MV-4-11 (cell line): ENCODE data around the gene KCNIP4.
"Not testable (repeated sequence)": the region's sequence is repeated elsewhere in the genome, so short reads cannot be mapped to it uniquely, and the experiment has no call there.

Experiments used
- DNase-seq: peaks from one replicate; lab custom pipeline; 2025; lab: John Stamatoyannopoulos, UW

KCNIP4 gene

GRCh38 chr4:21948347-21949072 lies at the start of gene KCNIP4:
Gene KCNIP4 (minus strand): TSS chr4:21948772.
- no peak for DNase-seq

DNA sequence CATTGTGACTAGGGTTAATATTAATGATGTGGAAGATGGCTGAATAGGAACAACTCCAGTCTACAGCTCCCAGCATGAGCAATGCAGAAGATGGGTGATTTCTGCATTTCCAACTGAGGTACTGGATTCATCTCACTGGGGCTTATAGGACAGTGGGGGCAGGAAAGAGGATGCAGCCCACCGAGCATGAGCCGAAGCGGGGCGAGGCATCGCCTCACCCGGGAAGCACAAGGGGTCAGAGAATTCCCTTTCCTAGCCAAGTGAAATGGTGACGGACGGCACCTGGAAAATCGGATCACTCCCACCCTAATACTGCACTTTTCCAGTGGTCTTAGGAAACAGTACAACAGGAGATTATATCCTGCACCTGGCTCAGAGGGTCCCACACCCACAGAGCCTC lies 48.0 kb upstream of the KCNIP4 start:
- not testable (repeated sequence) for DNase-seq

- DNase-seq = no peak
Measured at GRCh38 chr4:21992330-21992729, 43.8 kb upstream of the KCNIP4 start.

GRCh38 chr4:21991562-21991961 lies 43.0 kb upstream of the KCNIP4 start:
- DNase-seq = no peak

GRCh38 chr4:21991050-21991449 lies 42.5 kb upstream of the KCNIP4 start:
- DNase-seq = no peak

DNA sequence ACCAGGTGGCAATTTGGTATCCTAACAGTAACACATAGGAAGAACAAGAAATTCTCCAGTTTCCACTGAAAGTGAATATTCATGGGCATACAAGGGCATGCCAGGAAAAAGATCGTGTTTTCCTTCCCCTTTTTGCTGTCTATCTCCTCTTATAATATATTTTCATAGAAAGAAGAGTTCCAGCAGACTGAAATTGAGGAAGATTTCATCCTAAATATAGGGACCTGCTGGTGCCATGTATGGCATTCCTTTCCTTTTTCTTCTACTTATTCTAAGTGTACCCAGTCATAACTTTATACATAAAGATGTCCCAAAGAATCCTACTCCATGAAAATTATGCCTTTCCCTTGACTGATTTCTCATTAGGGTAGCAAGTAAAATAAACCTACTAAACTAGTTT lies 40.8 kb upstream of the KCNIP4 start:
- DNase-seq = no peak

- no peak for DNase-seq
Measured at GRCh38 chr4:21986307-21986706, 37.7 kb upstream of the KCNIP4 start.

DNA sequence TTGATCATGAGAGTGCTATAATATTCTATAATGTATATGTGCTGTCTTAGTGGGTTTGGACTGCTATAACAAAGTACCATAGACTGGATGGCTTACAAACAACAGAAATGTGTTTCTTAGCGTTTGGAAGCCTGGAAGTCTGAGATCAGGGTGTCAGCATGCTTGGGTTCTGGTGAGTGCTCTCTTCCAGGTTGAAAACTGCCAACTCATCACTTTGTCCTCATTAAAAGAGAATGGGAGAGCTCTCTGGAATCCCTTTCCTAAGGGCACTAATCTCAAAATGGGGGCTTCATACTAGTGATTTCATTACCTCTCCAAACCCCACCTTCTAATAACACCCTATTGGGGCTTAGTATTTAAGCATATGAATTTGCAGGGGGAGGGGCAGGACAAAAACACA lies 33.5 kb upstream of the KCNIP4 start:
- DNase-seq = no peak

DNA sequence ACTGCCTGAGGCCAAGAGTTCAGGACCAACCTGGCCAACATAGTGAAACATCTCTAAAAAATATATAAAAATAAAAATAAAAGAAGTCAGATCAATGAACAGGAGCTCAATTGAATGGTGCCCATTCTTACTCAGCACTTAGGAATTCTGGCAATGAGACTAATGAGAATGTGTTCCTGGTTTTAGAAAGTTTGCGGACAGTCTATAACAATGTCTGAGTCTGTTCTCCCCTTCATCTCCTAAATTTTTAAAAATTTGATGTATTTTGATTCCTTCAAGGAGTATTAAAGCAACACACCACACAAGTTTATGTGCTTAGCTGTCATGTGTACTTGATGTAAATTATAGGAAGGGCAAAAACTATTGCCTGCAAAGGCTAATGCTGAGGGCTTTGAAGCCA lies 30.6 kb upstream of the KCNIP4 start:
- no peak for DNase-seq

GRCh38 chr4:21976166-21976565 lies 27.6 kb upstream of the KCNIP4 start:
- DNase-seq = no peak

DNA sequence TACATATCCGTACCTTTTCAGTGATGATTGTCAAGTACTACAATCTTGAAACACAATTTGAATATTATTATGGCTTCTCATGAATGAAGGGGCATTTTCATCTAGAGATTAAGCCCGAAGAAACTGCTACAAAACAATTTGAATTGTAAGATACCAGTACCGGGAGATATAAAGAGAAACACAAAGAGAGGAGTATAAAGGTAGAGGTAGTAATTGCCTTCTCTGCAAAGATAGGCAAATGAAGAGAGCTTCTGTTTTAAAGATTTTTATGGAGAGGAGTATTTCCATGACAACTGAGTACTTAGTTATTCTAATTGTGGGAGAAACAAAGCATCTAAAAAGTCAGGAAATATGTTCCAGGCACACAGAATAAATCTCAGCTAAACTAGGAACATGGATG lies 25.3 kb upstream of the KCNIP4 start:
- DNase-seq = no peak

GRCh38 chr4:21964762-21965319 lies 16.3 kb upstream of the KCNIP4 start:
- no peak for DNase-seq

DNA sequence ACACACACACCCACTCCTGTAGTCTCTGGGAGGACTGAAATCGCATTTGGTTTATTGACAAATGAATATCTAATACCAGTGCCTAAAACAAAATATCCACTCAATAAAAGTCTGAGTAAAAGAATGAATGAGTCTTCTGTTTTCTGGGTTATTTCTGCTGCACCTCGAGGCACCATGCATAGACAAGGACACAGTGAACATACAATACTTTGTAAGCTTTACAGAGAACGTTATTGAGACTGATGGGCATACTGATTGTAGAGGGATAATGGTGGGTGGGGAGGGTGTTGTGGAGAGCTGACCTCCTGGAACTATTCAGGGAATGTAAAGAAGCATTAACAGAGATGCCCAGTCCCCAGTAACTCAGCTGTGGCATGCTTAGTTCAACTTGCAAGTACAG lies 14.1 kb upstream of the KCNIP4 start:
- DNase-seq = no peak

GRCh38 chr4:21960793-21961192 lies 12.2 kb upstream of the KCNIP4 start:
- DNase-seq = no peak

- no peak for DNase-seq
Measured at GRCh38 chr4:21954916-21955315, 6.3 kb upstream of the KCNIP4 start.

DNA sequence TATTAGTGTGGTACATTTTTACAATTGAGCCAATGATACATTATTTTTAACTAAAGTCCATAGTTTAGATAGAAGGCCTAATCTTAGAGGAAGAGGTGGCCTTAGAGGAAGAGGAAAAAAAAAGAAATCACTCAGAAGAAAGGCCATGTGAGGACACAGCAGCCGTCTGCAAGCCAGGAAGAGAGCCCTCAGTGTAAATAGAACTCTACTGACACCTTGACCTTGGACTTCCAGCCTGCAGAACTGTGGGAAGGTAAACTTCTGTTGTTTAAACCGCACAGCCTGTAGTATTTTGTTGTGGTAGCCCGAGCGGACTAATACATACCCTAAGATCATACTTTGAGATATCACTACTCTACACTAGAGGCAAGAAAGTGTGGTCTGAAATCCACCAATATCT lies 5.1 kb upstream of the KCNIP4 start:
- DNase-seq = no peak

DNA sequence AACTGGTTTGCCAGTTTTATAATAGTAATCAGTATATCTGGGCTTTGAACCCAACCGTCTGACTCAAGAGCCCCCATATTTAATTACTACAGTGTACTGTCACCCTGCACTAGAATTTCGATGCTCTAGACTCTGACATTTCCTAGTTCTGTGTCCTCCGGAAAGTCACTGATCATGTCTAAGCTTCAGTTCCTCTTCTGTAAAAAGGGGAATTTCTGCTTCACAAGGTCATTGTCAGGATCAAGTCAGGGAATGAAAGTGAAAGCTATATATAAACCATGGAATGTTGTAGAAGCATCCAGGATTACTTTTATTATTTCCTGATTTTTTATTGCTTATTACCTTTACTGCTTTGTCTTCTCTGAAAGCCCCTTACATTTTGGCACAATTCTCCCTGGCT lies 4.0 kb upstream of the KCNIP4 start:
- peak; percentile 48 for DNase-seq

DNA sequence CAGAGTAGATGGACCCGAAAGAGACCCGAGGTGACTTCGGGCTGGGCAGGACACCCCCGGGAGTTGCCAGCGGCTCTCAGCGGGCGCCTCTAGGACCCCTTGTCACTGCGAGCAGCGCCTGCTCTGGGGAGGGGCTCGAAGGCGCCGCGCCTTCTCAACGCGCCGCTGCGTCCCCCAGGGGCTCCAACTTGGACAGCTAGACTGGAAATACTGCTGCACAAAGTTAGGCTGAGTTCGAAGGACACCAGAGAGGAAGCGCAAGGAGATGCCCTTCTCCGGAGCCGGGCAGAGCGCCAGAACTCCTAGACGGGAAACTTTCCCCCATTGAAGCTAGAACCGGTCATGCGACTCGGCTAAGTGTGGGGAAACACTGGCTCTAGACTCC lies 493 bp upstream of the KCNIP4 start:
- no peak for DNase-seq

- DNase-seq = no peak
Measured at GRCh38 chr4:21947791-21948346, 703 bp downstream of the KCNIP4 start.

- DNase-seq = no peak
Measured at GRCh38 chr4:21946858-21947257, 1.7 kb downstream of the KCNIP4 start.

- no peak for DNase-seq
Measured at GRCh38 chr4:21921526-21922180, 26.9 kb downstream of the KCNIP4 start.

GRCh38 chr4:21915761-21916160 lies 32.8 kb downstream of the KCNIP4 start:
- no peak for DNase-seq

DNA sequence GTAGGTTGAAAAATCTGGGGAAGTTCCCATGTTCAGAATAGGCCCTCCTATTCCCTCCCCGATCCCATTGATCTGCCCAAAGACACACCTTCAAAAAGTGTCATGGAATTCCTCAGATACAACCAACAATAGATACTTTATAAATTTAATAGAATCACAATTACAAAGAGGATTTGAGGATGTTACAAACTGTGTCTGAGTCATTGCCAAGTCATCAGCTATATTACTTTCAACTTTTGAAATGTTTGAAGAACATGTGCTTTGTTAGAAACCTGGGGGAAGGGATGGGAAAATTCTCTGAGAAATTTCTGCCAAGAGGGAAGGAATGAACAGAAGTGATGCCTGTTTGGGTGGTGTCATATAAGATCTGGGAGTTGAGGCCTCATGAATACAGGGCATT lies 46.7 kb downstream of the KCNIP4 start:
- DNase-seq = no peak
